Gastroesophageal sphincter (tissue), 3 donors: Measurements from ENCODE around the gene ZER1.

Source experiments
- CTCF ChIP-seq, 4 experiments: fragments of 200-600 bp in 2 of 4; fragments of 450-650 bp in 2 of 4; sonication (generic) in 1 of 4; IDR thresholded peaks; one replicate each; pipeline ENCODE4 v1.5.1; 2017 to 2019; ENCODE audit warnings: antibody characterized with exemption in 4 of 4, mild to moderate bottlenecking in 2 of 4, moderate library complexity in 2 of 4
- EP300 ChIP-seq: sonication (generic); formaldehyde crosslinking; IDR thresholded peaks from one replicate; pipeline ENCODE4 v1.6.1; 2017; ENCODE audit warnings: antibody characterized with exemption, mild to moderate bottlenecking
- POLR2A ChIP-seq, 2 donors: fragments of 450-650 bp; IDR thresholded peaks; one replicate each; pipeline ENCODE4 v1.6.1; 2017; ENCODE audit warnings: antibody characterized with exemption in 2 of 2, mild to moderate bottlenecking in 2 of 2, moderate library complexity in 1 of 2
- POLR2AphosphoS5 ChIP-seq: sonication (generic); formaldehyde crosslinking; IDR thresholded peaks from one replicate; pipeline ENCODE4 v1.6.1; 2017; ENCODE audit warnings: antibody characterized with exemption

GRCh38 chr9:128701227-128701854, 70.4 kb downstream of the ZER1 start:
- TF ChIP-seq POLR2A (IDR thresholded peaks at IDR 0.05) (no peak), CTCF (IDR thresholded peaks at IDR 0.05) (no peak), EP300 (no peak), POLR2AphosphoS5 (no peak)
